Measurements from ENCODE around the gene KDM4E. TPM values are rescaled to one million over a fixed set of nuclear protein-coding genes. Genes with fewer than 3 reads are reported as not detected.
"Not testable (repeated sequence)": the region's sequence is repeated elsewhere in the genome, so short reads cannot be mapped to it uniquely, and the experiment has no call there.

The KDM4E gene
- total and polyA plus RNA-seq, 7 donors = not detected

GRCh38 chr11:95011376-95011775 is 13.7 kb upstream of the KDM4E start:
- no peak for TF ChIP-seq CTCF (IDR thresholded peaks at IDR 0.05)
- H3K27me3 ChIP-seq (ENCODE audit: insufficient read depth in 3 of 3, low read length in 2 of 3) = peaks cover 0 to 4% (median 0%) of the 10 kb centered on the region in 3 donors
- H3K4me3 ChIP-seq = no peak overlapping the region
- H3K9me3 ChIP-seq = peaks cover 5% of the 10 kb centered on the region
- no peak for DNase-seq
- no peaks in the 10 kb centered on the region for H3K36me3 ChIP-seq (ENCODE audit: insufficient read depth in 1 of 2, low read depth in 1 of 2)
- intact Hi-C loops (cut with DNase I) = no loop called here
- H3K4me1 ChIP-seq = no peaks in the 10 kb centered on the region
- H3K27ac ChIP-seq = no peak overlapping the region
- no peak for ATAC-seq

- DNase-seq (no peak), ATAC-seq (no peak)
- Histone ChIP-seq H3K36me3 (ENCODE audit: insufficient read depth in 1 of 2, low read depth in 1 of 2) (no peaks in the 10 kb centered on the region), H3K27me3 (ENCODE audit: insufficient read depth in 3 of 3, low read length in 2 of 3) (peaks cover 0 to 4% (median 0%) of the 10 kb centered on the region in 3 donors), H3K9me3 (no peaks in the 10 kb centered on the region), H3K4me1 (no peaks in the 10 kb centered on the region), H3K4me3 (no peak overlapping the region), H3K27ac (no peak overlapping the region)
- intact Hi-C loops (cut with DNase I) = no loop called here
- 69 to 77% (median 76%) methylated on average over 12 of the region's 12 CpGs for WGBS, 3 donors
- TF ChIP-seq CTCF (IDR thresholded peaks at IDR 0.05) = no peak
Observed at GRCh38 chr11:95014184-95014821, 10.8 kb upstream of the KDM4E start.

- 80 to 85% (median 84%) methylated on average over 2 of the region's 2 CpGs for WGBS, 3 donors
- Histone ChIP-seq H3K27me3 (ENCODE audit: insufficient read depth in 3 of 3, low read length in 2 of 3) (peaks cover 0 to 4% (median 0%) of the 10 kb centered on the region in 3 donors), H3K4me3 (no peak overlapping the region), H3K4me1 (no peaks in the 10 kb centered on the region), H3K36me3 (ENCODE audit: insufficient read depth in 1 of 2, low read depth in 1 of 2) (no peaks in the 10 kb centered on the region), H3K9me3 (no peaks in the 10 kb centered on the region), H3K27ac (no peak overlapping the region)
- no peak for ATAC-seq
- intact Hi-C loops (cut with DNase I) = no loop called here
- DNase-seq = no peak
- no peak for TF ChIP-seq CTCF (IDR thresholded peaks at IDR 0.05)
Observed at GRCh38 chr11:95016139-95016538, 8.9 kb upstream of the KDM4E start.

GRCh38 chr11:95021468-95021867 is 3.6 kb upstream of the KDM4E start:
- H3K27ac ChIP-seq; H3K4me3 ChIP-seq; H3K27me3 ChIP-seq (ENCODE audit: insufficient read depth in 3 of 3, low read length in 2 of 3); H3K36me3 ChIP-seq (ENCODE audit: insufficient read depth in 1 of 2, low read depth in 1 of 2); DNase-seq; intact Hi-C loops (cut with DNase I); H3K4me1 ChIP-seq; ATAC-seq; H3K9me3 ChIP-seq: not testable (repeated sequence)
- WGBS, 3 donors = 80 to 85% (median 81%) methylated on average over 5 of the region's 5 CpGs

GRCh38 chr11:95025594-95025993 is 536 bp downstream of the KDM4E start:
- intact Hi-C loops (cut with DNase I); H3K36me3 ChIP-seq (ENCODE audit: insufficient read depth in 1 of 2, low read depth in 1 of 2); H3K27me3 ChIP-seq (ENCODE audit: insufficient read depth in 3 of 3, low read length in 2 of 3); H3K27ac ChIP-seq; ATAC-seq; H3K9me3 ChIP-seq; H3K4me3 ChIP-seq; H3K4me1 ChIP-seq; DNase-seq: not testable (repeated sequence)
- 88 to 91% (median 91%) methylated on average over 6 to 8 of the region's 9 CpGs for WGBS, 3 donors

GRCh38 chr11:95028357-95028756 is 3.3 kb downstream of the KDM4E start:
- ATAC-seq (no peak), DNase-seq (no peak)
- Histone ChIP-seq H3K9me3 (no peaks in the 10 kb centered on the region), H3K27me3 (ENCODE audit: insufficient read depth in 3 of 3, low read length in 2 of 3) (no peaks in the 10 kb centered on the region), H3K4me1 (no peaks in the 10 kb centered on the region), H3K27ac (no peak overlapping the region), H3K36me3 (ENCODE audit: insufficient read depth in 1 of 2, low read depth in 1 of 2) (no peaks in the 10 kb centered on the region), H3K4me3 (no peak overlapping the region)
- intact Hi-C loops (cut with DNase I) = no loop called here
- TF ChIP-seq CTCF (IDR thresholded peaks at IDR 0.05) = no peak
- WGBS, 3 donors = 65 to 71% (median 70%) methylated on average over 3 of the region's 3 CpGs

Data from psoas muscle (tissue), 8 donors.